ENCODE data around the gene MRFAP1. TPM values are rescaled to one million over a fixed set of nuclear protein-coding genes. Genes with fewer than 3 reads are reported as not detected.
A peak's percentile ranks its signal among the peaks of the same experiment; 100 is the strongest.

The MRFAP1 gene
- total RNA-seq, 1 donor from 2014 or later = 235 TPM

- no peaks in the 10 kb centered on the region for H3K4me1 ChIP-seq
- no peak for DNase-seq
- no peak for TF ChIP-seq CTCF (IDR thresholded peaks at IDR 0.05)
- no peaks in the 10 kb centered on the region for H3K9me3 ChIP-seq
- H3K4me3 ChIP-seq = no peak overlapping the region
- ATAC-seq = no peak
- intact Hi-C loops (cut with DNase I) = no loop called here
- H3K36me3 ChIP-seq = no peaks in the 10 kb centered on the region
- no peak overlapping the region for H3K27ac ChIP-seq
- H3K27me3 ChIP-seq = no peaks in the 10 kb centered on the region
Measured at GRCh38 chr4:6682862-6683590, 42.5 kb downstream of the MRFAP1 start.

- H3K27me3 ChIP-seq = no peaks in the 10 kb centered on the region
- DNase-seq = no peak
- H3K27ac ChIP-seq = no peak overlapping the region
- no peaks in the 10 kb centered on the region for H3K36me3 ChIP-seq
- peaks cover 12% of the 10 kb centered on the region for H3K4me1 ChIP-seq
- TF ChIP-seq CTCF (IDR thresholded peaks at IDR 0.05) = no peak
- no peak overlapping the region for H3K4me3 ChIP-seq
- intact Hi-C loops (cut with DNase I) = no loop called here
- ATAC-seq = no peak
- H3K9me3 ChIP-seq = no peaks in the 10 kb centered on the region
Measured at GRCh38 chr4:6684656-6685055, 44.2 kb downstream of the MRFAP1 start.

DNA sequence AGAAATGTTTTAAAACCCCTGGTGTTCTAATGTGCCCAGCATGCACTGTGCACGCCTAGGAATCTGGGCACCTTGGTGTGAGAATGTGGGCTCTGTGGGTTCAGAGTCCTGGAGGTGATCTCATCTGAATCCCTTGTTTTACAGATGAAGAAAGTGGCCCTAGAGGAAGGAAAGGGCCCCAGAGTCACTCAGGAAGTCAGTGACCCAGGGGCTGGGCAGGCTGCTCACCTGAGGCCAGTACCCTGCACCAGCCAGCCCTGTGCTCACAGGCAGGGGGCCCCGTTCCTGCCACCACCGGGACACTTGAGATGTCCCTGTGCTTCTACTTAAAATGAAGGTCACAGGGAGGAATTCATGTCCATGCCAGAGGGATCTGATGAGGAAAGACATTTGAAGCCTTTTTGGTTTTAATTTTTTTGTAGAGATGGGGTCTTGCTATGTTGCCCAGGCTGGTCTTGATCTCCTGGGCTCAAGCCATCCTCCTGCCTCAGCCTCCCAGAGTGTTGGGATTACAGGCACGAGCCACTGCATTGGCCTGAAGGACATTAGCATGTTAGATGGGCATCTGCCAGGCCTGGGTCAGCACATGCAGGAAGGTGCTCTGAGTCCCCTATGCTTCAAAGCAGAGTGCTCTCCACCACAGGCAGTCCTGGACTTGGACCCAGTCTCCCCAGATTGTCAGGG is 45.8 kb downstream of the MRFAP1 start:
- H3K27ac ChIP-seq = no peak overlapping the region
- no peak for TF ChIP-seq CTCF (IDR thresholded peaks at IDR 0.05)
- no peaks in the 10 kb centered on the region for H3K36me3 ChIP-seq
- ATAC-seq (no peak), DNase-seq (no peak)
- no peak overlapping the region for H3K4me3 ChIP-seq
- no peaks in the 10 kb centered on the region for H3K9me3 ChIP-seq
- H3K27me3 ChIP-seq = no peaks in the 10 kb centered on the region
- intact Hi-C loops (cut with DNase I) = no loop called here
- H3K4me1 ChIP-seq = peaks cover 17% of the 10 kb centered on the region

GRCh38 chr4:6687947-6688878 is 47.7 kb downstream of the MRFAP1 start:
- H3K27me3 ChIP-seq = no peaks in the 10 kb centered on the region
- no peaks in the 10 kb centered on the region for H3K36me3 ChIP-seq
- no peak for DNase-seq
- no peak for ATAC-seq
- intact Hi-C loops (cut with DNase I) = no loop called here
- H3K9me3 ChIP-seq = no peaks in the 10 kb centered on the region
- peaks cover 18% of the 10 kb centered on the region for H3K4me1 ChIP-seq
- H3K4me3 ChIP-seq = no peak overlapping the region
- H3K27ac ChIP-seq = peak overlapping the region; percentile 80
- TF ChIP-seq CTCF (IDR thresholded peaks at IDR 0.05) = no peak

DNA sequence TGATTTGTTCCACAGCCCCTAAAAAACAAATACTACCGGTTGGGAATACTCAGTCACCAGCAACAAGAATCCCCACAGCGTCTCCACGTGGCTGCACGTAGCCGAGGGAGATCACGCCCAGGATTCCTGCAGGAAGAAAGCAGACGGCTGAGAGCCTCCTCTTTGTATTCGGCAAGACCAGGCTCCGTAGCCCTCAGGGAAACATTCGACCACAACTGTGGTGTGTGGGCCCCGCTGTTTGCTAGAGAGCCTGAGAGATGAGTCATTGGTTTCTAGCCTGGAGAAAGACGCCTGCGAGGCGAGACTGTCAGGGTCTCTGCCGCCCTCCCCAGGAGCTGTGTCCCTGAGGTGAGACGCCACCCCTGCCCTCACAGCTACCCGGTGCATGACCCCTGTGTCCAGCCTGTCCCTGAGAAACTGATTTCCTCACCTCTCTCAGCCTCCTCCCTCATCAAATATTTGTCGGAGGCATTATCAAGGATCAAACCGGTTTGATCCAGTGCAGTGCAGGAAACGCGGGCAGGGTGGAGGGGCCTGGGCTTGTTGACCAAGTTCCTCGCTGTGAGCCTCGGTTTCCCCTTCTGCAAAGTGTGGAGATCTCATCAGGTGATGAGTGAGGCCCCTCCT is 48.5 kb downstream of the MRFAP1 start:
- DNase-seq (no peak), ATAC-seq (peak; percentile 51)
- no peak for TF ChIP-seq CTCF (IDR thresholded peaks at IDR 0.05)
- no peaks in the 10 kb centered on the region for H3K36me3 ChIP-seq
- H3K4me3 ChIP-seq = peak overlapping the region; percentile 23
- H3K9me3 ChIP-seq = no peaks in the 10 kb centered on the region
- intact Hi-C loops (cut with DNase I) = no loop called here
- H3K27me3 ChIP-seq = no peaks in the 10 kb centered on the region
- H3K27ac ChIP-seq = peak overlapping the region; percentile 80
- peaks cover 23% of the 10 kb centered on the region for H3K4me1 ChIP-seq

Measured in upper lobe of right lung (tissue), 1 donor.